ENCODE results near the gene IPO11.
"Not testable (repeated sequence)": the region's sequence is repeated elsewhere in the genome, so short reads cannot be mapped to it uniquely, and the experiment has no call there.

The IPO11 gene

DNA sequence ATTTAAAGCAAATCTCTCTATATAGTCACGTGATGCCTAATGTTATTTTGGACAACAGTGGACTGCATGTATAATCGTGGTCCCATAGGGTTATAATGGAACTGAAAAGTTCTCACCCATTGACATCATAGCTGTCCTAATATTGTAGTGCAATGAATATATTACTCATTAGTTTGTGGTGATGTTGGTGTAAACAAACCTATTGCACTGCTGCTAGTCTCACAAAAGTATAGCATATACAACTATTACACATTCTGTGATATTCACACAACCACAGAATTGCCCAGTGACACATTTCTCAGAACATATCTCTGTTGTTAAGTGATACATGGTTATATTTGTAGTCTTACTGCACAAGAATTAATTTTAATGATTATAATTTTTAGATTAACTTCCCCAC, 37.7 kb downstream of the IPO11 start:
- no peak for DNase-seq (ENCODE audit: low spot score)

GRCh38 chr5:62457071-62457470, 44.5 kb downstream of the IPO11 start:
- DNase-seq (ENCODE audit: low spot score) = no peak

DNA sequence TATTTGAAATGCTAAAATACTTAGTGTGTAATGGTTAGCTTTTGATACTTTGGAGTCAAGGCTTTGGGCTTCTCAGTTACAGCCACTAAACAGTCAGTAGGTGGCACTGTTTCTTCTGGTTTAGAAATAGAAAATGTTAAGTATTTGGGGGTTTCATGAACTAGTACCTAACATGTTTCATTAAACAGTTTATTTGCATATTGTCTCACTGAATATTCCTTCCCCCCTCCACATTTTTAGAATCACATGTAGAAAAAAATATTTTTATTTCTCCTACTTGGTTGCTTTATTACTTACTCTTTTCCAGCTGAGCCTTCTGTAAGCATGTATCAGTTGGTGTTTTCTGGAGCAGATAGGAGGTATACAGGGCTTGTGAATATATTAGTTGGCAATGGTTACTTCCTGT, 48.0 kb downstream of the IPO11 start:
- peak; percentile 61 for DNase-seq (ENCODE audit: low spot score)

DNA sequence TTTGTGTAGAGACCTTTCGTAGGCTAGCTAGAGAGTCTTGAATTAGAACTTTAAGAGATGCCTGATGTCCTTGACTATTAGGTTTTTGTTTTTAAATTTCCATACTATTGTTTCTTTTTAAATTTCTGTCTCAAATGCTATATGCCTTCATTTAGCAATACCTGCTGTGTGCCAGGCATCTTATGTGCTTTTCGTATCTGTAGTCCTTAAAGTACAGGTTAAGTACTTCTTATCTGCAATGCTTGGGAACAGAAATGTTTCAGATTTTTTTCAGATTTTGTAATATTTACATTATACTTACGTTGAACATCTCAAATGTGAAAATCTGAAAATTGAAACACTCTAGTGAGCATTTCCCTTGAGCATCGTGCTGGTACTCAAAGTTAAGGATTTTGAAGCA, 49.0 kb downstream of the IPO11 start:
- DNase-seq (ENCODE audit: low spot score) = no peak

DNA sequence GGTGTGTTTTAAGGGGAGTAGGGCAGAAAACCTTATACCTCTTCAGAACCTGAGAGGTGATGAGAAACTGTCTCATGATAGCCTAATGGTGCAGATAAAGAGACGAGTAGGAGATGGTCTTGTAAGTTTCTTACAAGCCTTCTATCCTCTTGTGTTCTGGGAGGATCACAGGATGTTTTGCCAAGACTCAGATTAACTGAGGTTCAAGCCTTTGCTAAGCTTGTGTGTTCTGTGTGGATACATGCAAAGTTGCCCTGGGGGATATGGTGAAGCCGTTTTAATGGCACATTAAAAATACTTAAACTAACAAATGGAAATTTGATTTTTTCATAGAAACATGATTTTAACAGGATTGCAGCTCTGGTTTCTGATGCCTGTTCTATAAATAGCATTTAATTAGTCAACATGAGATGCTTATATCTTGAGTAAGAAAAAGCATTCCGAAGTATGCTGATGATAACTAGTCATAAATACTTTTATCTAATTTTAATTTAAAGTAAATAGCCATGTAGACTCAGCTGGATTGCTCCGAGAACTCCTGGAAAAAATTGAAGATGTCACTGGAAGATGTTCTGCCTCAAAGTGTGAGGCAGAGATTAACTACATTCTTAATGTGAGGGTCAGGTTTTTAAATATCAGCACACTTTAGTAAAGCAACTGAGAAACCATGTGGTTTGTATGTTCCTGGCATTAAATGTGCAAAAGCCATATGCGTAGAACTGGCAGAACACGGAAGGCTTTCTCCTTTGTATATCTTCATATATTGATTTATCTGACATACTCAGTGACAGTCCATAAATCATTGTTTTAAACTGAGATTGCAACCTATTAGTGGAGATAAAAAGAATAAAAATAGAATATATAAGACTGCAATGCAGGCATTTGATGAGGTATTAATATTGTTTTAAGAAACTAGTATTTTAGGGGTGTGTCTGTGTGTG, 53.7 kb downstream of the IPO11 start:
- DNase-seq (ENCODE audit: low spot score) = no peak

DNA sequence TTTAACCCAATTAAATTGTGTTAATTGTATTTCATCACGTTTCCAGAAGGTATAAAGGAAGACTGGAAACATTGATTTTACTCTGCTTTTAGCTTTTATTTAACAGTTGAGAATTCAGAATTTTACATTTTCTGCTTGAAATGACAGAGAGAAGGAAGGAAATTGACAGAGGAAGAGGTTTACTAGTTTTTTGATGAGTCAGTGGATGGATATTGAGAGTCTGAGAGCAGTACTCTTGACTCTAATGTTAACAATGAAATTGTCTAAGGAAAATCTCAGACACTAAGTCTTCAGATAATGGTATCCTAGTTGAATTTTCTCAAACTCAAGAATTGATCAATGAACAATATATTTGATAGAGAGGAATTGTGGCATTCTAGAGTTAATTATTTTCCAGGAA, 60.6 kb downstream of the IPO11 start:
- no peak for DNase-seq (ENCODE audit: low spot score)

GRCh38 chr5:62475072-62475471, 62.5 kb downstream of the IPO11 start:
- DNase-seq (ENCODE audit: low spot score) = no peak

DNA sequence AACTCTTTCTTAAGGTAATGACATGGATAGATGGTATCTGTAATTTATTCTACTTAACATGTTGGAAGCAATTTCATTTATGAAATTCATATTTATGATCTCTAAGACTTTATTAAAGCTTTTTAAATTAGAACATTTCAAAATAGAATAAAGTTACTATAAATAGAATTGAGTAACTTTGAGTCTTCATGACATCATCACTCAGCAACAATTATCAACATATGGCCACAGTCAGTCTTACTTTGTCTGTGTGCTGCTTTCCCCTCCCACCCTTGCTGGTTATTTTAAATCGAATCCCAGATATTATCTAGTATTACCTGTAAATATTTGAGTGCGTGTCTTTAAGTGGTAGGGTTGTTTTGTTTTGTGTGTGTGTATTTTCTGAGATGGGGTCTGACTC, 65.2 kb downstream of the IPO11 start:
- no peak for DNase-seq (ENCODE audit: low spot score)

DNA sequence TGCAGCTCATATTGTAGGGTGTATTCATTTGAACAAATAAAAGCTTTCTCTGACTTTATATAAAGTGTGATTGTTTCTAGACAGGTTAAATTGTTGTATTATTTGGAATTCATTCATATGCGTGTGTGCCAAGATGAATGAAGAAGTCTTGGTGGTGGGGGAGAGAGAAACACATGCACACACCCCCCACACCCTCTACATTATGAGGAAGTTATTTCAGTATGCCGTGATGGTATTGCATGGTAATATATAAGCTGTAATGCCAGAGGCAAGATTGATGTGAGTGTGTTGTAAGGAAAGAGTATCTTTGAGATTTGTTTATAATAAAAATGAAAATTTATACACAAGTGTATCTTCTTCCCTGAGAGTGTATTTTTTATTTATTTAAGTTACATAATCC, 71.0 kb downstream of the IPO11 start:
- DNase-seq (ENCODE audit: low spot score) = no peak

GRCh38 chr5:62486672-62487071, 74.1 kb downstream of the IPO11 start:
- DNase-seq (ENCODE audit: low spot score) = no peak

GRCh38 chr5:62488531-62488930, 76.0 kb downstream of the IPO11 start:
- DNase-seq (ENCODE audit: low spot score) = no peak

GRCh38 chr5:62489471-62489870, 76.9 kb downstream of the IPO11 start:
- DNase-seq (ENCODE audit: low spot score) = no peak

DNA sequence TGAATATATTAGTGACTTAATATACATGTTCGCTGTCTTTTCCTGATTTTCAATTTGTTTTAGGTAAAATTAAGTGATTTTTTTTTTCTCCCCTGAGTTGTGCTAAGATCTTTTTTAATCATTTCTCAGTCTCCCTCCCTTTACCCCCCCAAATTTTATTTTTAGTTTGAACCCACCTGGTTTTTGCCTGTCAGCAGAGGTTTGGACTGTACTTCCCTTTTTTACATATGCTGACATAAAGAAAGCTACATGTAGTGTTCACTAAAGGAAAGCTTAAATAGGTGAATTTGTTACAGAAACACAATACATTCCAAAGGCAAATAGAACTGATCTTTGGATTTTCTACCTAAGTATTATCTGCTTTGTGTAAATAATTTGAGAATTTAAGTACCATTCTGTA, 82.2 kb downstream of the IPO11 start:
- no peak for DNase-seq (ENCODE audit: low spot score)

DNA sequence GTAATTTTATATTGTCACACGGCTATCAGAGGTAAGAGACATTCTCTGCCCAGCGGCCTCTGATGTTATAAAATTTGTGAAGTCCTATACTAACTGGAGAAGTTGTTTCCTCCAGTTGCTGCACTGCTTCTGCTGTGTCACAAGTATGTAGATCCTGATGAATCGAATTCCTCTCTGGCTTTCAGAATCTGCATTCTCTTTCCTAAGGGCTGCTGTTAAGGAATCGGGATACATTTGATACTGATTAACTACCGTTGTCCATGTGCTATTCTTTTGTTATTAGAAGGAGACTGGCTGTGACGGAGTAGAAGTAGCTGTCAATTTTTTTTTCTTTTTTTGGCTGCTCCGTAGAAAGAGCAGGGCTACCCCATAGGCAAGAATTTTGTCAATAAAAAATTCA, 84.3 kb downstream of the IPO11 start:
- no peak for DNase-seq (ENCODE audit: low spot score)

DNA sequence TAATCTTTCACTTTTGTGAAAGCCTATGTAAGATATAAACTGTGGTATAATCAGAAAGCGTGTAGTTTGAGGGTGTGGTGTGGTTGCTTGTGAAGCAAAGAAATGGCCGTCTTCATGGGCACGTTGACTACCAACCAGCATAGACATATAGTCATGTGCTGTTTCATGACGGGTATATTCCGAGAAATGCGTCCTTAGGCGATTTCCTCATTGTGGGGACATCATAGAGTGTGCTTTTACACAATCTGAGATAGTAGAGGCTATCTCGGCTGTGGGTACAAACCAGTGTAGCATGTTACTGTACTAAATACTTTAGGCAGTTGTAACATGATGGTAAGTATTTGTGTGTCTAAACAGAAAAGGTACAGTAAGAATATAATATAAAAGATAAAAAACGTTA, 86.4 kb downstream of the IPO11 start:
- no peak for DNase-seq (ENCODE audit: low spot score)

GRCh38 chr5:62499756-62500155, 87.2 kb downstream of the IPO11 start:
- no peak for DNase-seq (ENCODE audit: low spot score)

DNA sequence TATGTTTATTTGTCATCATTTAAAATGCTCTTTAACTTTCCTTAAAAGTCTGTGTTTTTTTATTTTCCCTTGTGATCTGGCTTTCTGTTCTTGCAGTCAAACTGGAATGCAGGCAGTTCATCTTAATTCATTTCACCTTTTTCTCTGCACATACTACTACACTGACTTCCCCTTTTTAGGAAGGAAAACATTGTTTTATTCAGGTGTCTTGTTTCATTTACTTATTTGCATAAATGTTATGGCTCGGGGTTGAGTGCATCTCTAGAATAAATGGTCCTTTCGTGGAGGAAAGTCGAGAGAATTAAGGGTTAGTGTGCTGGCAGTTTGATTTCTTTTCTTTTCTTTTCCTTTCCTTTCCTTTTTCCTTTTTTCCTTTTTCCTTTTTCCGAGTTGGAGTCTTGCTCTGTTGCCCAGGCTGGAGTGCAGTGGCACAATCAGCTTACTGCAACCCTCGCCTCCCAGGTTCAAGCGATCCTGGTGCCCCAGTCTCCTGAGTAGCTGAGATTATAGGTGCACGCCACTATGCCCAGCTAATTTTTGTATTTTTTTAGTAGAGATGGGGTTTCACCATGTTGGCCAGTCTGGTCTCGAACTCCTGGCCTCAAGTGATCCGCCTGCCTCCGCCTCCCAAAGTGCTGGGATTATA, 90.0 kb downstream of the IPO11 start:
- DNase-seq (ENCODE audit: low spot score) = no peak

GRCh38 chr5:62504129-62504528, 91.6 kb downstream of the IPO11 start:
- no peak for DNase-seq (ENCODE audit: low spot score)

DNA sequence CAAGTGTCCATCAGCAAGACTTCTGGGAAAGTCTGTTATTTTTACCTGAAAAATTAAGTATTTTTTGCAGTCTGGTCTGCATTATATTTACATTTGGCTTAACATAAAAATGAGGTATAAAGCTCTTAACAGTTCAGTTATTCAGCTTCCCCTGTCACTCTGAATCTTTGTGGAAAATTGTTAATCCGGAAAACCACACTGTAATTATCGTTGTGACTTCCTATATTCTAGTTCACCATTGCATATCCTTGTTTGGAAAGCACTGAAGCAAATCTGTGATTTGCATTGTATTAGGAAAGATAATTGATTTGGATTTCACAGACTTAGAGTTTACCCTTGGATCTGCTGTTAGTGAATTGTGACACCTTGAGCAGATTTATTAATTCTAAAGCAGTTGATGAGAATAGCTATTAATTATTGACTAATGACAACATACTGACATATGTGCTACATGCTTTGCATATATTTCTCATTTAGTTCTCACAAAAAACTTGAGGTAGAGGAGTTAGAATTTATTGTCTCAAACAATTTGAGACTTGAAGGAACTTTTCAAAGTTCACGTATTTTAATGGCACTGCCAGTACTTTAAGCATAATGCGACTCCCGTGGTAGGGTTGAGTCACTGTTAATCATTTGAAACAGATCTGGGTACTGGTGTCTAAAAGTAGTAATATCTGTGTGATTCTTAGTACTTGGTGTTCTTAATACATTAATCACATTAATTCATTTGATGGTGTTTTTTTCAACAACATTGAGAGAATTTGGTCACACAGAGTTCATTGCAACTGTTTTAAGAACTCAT, 94.3 kb downstream of the IPO11 start:
- DNase-seq (ENCODE audit: low spot score) = no peak

- not testable (repeated sequence) for DNase-seq (ENCODE audit: low spot score)
Observed at GRCh38 chr5:62508760-62509159, 96.2 kb downstream of the IPO11 start.

GRCh38 chr5:62509806-62510205, 97.2 kb downstream of the IPO11 start:
- DNase-seq (ENCODE audit: low spot score) = no peak

GRCh38 chr5:62513085-62513484, 100.5 kb downstream of the IPO11 start:
- DNase-seq (ENCODE audit: low spot score) = not testable (repeated sequence)

Measured in Ammon's horn (tissue), 1 donor.